Activated T-helper 2 cell treated with anti-CD3 and anti-CD28 coated beads, Interferon-gamma antibody, Interleukin-2, Interleukin-4, amounts not matched to agents 10 μg/mL and 5 μg/mL and 100 μg/mL, durations not matched to agents 14 hours and 24 hours and 36 hours (primary cell): ENCODE measurements around the gene ZNF503. TPM values are rescaled to one million over a fixed set of nuclear protein-coding genes. Genes with fewer than 3 reads are reported as not detected.

Experiments used
- DNase-seq: peaks from one replicate; pipeline ENCODE4 v3.0.0; 2021; ENCODE audit warnings: low spot score
- H3K27ac Mint-ChIP-seq: one replicate; pipeline ENCODE4 v1.8.0; 2021; ENCODE audit warnings: mixed read lengths
- H3K27me3 Mint-ChIP-seq: one replicate; pipeline ENCODE4 v1.8.0; 2021; ENCODE audit warnings: low read depth, mixed read lengths
- H3K36me3 Mint-ChIP-seq: one replicate; pipeline ENCODE4 v1.8.0; 2021; ENCODE audit warnings: low read depth, mixed read lengths
- H3K4me1 Mint-ChIP-seq: one replicate; pipeline ENCODE4 v1.8.0; 2021; ENCODE audit warnings: low read depth, mixed read lengths
- H3K4me3 Mint-ChIP-seq: one replicate; pipeline ENCODE4 v1.8.0; 2021; ENCODE audit warnings: low read depth, mild to moderate bottlenecking, moderate library complexity, mixed read lengths
- H3K9me3 Mint-ChIP-seq: one replicate; pipeline ENCODE4 v1.8.0; 2021; ENCODE audit warnings: mixed read lengths
- intact Hi-C: fragments of 100-400 bp; cut with micrococcal nuclease; formaldehyde crosslinking; loops from one replicate; pipeline ENCODE4 v1.15.1; 2023
- total RNA-seq: library from RNA; stranded (reverse); gene quantifications from 2 replicates; pipeline ENCODE4 v1.2.3, GENCODE V29; 2022

Gene ZNF503
- total RNA-seq, 1 donor from 2014 or later = 0.34 TPM

DNA sequence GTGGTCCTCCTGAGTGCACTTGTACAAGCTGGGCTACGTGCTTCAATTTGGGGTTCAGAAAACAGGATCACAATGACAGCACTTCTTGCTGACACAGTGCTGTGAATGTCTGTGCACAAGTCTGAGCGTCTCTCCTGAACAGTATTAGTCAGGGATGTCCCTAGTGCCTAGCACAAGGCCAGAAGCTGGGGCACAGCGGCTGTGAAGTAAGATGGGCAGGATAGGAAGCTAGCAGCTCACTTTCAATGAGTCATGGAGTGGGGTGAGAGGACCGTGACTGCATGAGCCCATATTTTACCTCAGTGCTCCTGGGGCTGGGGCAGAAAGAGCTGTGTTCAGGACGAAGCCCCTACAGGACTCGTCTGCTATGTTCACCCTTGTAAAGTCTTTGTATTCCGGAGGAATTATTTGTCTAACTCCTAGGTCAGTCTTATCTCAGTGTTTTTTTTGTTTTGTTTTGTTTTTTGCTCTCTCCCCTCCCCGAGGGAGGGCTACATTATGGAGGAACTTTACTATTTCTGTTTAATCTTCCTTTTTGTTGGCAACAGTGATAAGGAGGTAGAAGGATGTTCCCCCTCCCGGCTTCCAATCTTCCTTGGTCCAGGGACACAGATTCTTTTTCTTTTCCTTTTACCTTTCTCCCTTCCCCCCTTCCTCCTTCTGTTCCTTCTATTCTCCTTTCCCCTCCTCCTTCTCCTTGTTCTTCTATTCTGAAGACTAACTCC lies 27.0 kb upstream of the ZNF503 start:
- no peak overlapping the region for H3K27ac Mint-ChIP-seq
- intact Hi-C loops = no loop called here

DNA sequence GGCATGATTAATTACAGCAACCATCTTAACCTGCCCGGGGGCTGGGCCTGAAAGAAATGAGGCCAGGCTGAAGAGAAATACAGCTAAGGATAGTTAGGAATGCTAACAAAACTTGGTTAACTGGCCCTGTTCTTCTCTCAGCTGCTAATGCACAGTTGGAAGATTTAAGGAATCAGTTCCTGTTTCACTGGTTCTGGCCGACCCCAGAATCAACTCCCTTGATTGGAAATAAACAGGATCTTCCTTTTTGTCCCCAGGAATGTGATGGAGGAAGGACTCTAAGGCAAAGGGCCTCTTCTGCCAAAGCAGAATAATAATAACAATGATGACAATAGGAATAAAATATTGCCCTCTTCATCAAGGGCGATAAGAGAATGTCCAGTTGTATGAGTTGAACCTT lies 26.4 kb upstream of the ZNF503 start:
- no peak for DNase-seq
- Mint-ChIP-seq H3K4me1 (peaks cover 2% of the 10 kb centered on the region), H3K4me3 (no peak overlapping the region), H3K9me3 (no peaks in the 10 kb centered on the region), H3K36me3 (no peaks in the 10 kb centered on the region), H3K27ac (no peak overlapping the region), H3K27me3 (peaks cover 38% of the 10 kb centered on the region)
- intact Hi-C loops = no loop called here

More for the DNA sequence above, 27.0 kb upstream of the ZNF503 start:
- DNase-seq = no peak
- H3K9me3 Mint-ChIP-seq = no peaks in the 10 kb centered on the region
- peaks cover 2% of the 10 kb centered on the region for H3K4me1 Mint-ChIP-seq
- H3K27me3 Mint-ChIP-seq = peaks cover 44% of the 10 kb centered on the region
- H3K36me3 Mint-ChIP-seq = no peaks in the 10 kb centered on the region
- no peak overlapping the region for H3K4me3 Mint-ChIP-seq

DNA sequence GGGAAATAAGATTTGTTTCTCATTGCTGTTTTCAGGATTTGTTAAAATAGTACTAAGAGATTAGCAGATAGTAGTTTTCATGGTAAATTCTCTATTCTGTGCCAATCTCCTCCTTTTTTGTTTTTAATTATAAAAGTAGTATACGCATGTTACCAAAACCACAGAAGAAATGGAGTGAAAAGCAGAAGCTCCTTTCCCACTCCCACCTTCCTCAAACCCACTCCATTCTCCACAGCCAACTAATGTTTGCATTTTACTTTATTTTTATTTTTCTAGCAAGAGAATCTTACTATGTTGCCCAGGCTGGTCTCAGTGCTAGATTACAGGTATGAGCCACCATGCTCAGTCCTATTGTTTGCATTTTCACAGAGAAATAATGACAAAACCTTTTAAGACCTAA lies 25.3 kb upstream of the ZNF503 start:
- no peak for DNase-seq
- Mint-ChIP-seq H3K4me1 (peaks cover under 1% of the 10 kb centered on the region), H3K27me3 (peaks cover 29% of the 10 kb centered on the region), H3K36me3 (no peaks in the 10 kb centered on the region), H3K27ac (no peak overlapping the region), H3K9me3 (no peaks in the 10 kb centered on the region), H3K4me3 (no peak overlapping the region)
- intact Hi-C loops = no loop called here

DNA sequence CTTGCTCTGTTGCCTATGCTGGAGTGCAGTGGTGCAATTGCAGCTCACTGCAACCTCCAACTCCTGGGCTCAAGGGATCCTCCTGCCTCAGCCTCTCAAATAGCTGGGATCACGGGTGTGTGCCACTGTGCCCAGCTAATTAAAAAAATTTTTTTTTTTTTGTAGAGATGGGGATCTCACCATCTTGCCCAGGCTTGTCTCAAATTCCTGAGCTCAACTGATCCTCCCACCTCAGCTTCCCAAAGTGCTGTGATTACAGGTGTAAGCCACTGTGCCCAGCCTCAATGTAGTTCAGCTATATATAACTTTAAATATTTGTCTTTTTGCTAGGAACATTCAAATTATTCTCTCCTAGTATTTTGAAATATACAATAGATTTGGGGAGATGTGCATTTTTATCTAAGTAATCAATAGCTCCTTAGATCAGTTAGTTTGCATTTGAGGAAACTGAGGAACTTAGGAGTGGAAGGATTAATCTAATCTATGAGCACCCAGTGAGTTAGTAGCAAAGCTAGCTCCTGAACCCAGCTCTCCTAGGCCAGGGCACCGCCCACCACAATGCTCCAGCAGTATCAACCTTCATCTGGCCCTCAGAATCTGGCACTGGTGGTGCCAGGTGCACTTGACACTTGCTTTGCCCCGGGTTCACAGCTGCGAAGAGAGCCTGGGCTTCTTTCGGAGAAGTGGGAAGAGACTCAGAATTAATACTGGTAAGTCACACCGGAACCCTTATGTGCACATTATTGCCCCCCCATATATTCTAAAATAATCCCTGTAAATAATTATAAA lies 23.9 kb upstream of the ZNF503 start:
- intact Hi-C loops = no loop called here
- Mint-ChIP-seq H3K36me3 (no peaks in the 10 kb centered on the region), H3K27ac (no peak overlapping the region), H3K9me3 (no peaks in the 10 kb centered on the region), H3K4me3 (no peak overlapping the region), H3K27me3 (peaks cover 23% of the 10 kb centered on the region), H3K4me1 (no peaks in the 10 kb centered on the region)
- DNase-seq = no peak

DNA sequence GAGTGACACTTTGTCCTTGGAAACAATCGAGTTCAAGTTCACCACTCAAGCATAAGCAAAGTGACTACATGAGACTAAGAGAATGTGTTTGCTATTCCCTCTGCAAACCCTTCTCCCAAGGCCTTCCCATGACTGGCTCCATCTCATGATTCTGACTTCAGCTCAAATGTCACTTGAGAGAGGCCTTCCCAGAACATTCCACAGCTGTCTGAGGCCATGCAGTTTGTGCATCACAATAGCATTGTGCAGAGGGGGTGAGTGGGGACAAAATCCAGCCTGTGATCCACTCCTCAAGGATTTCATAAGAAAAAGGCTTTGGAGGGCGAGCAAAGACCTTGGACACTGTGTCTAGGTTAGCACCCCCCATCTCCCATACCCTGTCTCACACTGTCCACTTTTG lies 23.0 kb upstream of the ZNF503 start:
- Mint-ChIP-seq H3K4me3 (no peak overlapping the region), H3K4me1 (no peaks in the 10 kb centered on the region), H3K27me3 (peaks cover 14% of the 10 kb centered on the region), H3K9me3 (no peaks in the 10 kb centered on the region), H3K36me3 (no peaks in the 10 kb centered on the region), H3K27ac (no peak overlapping the region)
- no peak for DNase-seq
- intact Hi-C loops = no loop called here

DNA sequence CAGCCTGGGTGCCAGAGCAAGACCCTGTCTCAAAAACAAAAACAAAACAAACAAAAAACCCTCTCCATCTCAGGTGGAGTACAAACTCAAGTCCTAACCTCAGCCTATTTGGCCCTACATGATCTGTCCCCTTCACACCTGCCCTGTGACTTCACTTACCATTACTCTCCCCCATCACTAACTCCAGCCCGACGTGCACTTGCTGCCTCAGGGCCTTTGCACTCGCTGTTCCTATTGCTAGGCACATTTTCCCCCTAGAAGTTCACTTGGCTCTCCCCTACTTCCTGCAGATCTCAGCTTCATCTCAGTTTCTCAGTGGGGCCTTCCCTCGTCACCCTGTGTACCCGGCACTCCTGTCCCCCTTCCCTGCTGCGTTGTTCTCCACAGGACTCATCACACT lies 21.3 kb upstream of the ZNF503 start:
- Mint-ChIP-seq H3K27ac (no peak overlapping the region), H3K27me3 (peaks cover 3% of the 10 kb centered on the region)
- no peak for DNase-seq

DNA sequence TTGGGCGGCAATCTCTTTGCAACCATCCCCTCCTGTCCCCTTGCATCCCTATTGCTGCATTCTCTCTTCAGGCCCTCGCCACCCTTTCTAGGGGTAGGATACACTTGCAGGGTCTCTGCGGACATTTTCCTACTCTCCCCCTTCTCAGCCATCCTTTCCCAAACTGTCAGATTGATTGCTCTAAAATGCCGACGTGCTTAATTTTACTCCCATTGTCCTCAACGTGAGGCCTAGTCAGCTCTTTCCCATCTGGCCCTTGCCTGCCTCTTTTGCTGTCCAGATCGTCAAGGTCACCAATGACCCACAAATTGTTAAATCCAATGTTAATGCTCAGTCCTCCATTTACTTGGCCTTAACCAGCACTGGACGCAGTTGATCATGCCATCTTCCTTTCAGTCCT lies 17.1 kb upstream of the ZNF503 start:
- Mint-ChIP-seq H3K4me3 (no peak overlapping the region), H3K4me1 (no peaks in the 10 kb centered on the region), H3K36me3 (no peaks in the 10 kb centered on the region), H3K27ac (no peak overlapping the region), H3K9me3 (no peaks in the 10 kb centered on the region), H3K27me3 (peaks cover 11% of the 10 kb centered on the region)
- intact Hi-C loops = no loop called here
- DNase-seq = no peak

More for the DNA sequence above, 21.3 kb upstream of the ZNF503 start:
- intact Hi-C loops = no loop called here
- no peaks in the 10 kb centered on the region for H3K36me3 Mint-ChIP-seq
- no peak overlapping the region for H3K4me3 Mint-ChIP-seq
- no peaks in the 10 kb centered on the region for H3K9me3 Mint-ChIP-seq
- H3K4me1 Mint-ChIP-seq = no peaks in the 10 kb centered on the region

DNA sequence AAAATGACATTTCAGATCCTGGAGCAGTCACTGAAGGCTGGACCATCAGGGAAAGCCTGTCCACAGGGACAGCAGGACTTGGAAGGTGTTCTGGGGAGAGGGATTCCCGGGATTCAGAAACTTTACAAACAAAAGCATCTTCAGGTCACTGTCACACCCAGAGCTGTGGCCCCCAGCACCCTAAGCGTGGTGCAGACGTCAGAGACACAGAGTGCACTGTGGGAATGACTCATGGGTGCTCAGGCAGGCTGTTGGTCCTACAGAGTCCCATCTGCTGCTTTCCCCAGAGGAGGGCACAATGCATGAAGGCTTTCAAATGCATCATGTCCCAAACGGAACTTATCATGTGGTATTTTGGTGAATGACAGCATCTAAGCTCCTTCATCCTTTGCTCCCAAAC lies 16.7 kb upstream of the ZNF503 start:
- Mint-ChIP-seq H3K9me3 (no peaks in the 10 kb centered on the region), H3K27me3 (peaks cover 11% of the 10 kb centered on the region), H3K4me1 (no peaks in the 10 kb centered on the region), H3K27ac (no peak overlapping the region), H3K4me3 (no peak overlapping the region), H3K36me3 (no peaks in the 10 kb centered on the region)
- DNase-seq = no peak
- intact Hi-C loops = no loop called here

DNA sequence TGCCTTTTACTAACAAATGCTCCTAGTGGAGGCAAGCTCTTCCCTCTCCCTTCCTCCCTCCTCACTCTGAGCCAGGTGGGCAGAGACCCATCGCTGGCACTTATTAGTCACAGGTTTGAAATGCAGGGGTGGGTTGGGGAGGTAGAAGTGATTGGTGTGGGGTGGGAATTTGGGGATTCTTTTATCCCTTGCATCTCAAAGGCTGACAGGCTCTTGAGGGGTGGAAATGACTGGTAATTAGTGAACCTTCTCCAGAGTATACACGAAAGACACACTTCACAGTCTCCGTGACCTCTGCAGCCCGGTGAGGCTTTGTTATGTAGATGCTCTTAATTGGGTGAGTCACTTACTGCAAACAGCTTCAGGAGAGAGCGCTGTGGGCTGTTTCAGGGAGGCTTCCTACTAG lies 16.0 kb upstream of the ZNF503 start:
- no peaks in the 10 kb centered on the region for H3K9me3 Mint-ChIP-seq
- intact Hi-C loops = no loop called here
- no peak overlapping the region for H3K27ac Mint-ChIP-seq
- no peak for DNase-seq
- H3K27me3 Mint-ChIP-seq = peaks cover 12% of the 10 kb centered on the region
- H3K4me1 Mint-ChIP-seq = no peaks in the 10 kb centered on the region
- no peaks in the 10 kb centered on the region for H3K36me3 Mint-ChIP-seq
- no peak overlapping the region for H3K4me3 Mint-ChIP-seq

DNA sequence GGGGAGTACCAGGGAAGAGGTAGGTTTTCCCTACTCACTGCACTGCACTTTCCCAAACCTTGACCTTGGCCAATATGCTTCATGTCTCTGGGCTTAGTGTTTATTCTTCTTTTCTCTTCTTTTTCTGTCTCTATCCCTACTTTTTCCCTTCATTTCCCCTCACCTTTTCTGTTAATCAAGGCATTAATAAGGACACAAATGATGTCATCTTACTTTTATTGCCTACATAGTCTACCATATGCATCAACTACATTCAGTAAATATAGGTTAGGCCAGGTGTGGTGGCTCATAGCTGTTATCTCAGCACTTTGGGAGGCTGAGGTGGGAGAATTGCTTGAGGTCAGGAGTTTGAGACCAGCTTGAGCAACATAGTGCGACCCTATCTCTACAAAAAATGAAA lies 13.0 kb upstream of the ZNF503 start:
- H3K4me3 Mint-ChIP-seq = no peak overlapping the region
- H3K4me1 Mint-ChIP-seq = peaks cover 5% of the 10 kb centered on the region
- intact Hi-C loops = no loop called here
- no peak overlapping the region for H3K27ac Mint-ChIP-seq
- H3K36me3 Mint-ChIP-seq = no peaks in the 10 kb centered on the region
- peaks cover 37% of the 10 kb centered on the region for H3K27me3 Mint-ChIP-seq
- H3K9me3 Mint-ChIP-seq = no peaks in the 10 kb centered on the region
- no peak for DNase-seq

DNA sequence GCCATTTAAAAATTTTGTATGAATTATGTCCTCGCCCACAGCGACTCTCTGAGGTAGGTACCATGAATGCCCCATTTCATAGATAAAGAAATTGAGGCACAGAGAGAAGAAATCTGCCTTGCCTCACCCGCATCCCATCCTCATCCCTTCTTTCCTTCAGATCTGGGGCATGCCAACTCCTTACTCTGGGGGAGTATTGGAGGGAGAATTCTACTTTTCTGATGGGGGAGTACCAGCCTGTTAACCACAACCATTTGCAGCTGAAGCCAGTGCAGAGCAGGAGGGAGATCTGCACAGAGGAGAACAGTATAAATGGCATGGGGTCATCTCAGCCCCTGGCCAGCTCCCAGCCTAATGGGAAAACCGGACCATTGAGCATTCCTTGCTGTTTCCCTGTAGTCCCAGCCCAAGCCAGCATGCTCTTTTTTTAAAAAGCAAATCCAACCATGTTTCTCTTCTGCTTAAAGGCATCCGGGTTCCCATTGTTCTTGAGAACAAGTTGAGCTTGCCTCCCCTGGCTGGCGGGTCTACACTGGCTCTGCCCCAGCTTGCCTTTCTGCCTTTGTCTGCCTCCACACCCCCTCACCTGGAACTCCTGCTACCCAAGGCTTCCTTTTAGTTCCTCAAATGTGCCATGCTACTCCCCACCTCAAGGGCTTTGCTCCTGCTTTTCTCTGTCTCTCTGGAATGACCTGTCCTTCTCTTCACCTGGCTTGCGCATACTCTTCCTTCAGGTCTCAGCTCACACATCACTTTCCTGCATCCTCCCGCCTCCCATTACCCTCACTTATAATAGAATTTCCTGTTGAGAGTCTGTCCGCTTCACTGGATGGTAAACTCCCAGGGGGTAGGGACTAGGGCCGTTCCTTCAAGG lies 8.8 kb upstream of the ZNF503 start:
- no peak for DNase-seq
- H3K4me3 Mint-ChIP-seq = peak overlapping the region; percentile 66
- intact Hi-C loops = no loop called here
- H3K27me3 Mint-ChIP-seq = peaks cover 59% of the 10 kb centered on the region
- no peak overlapping the region for H3K27ac Mint-ChIP-seq
- H3K4me1 Mint-ChIP-seq = peaks cover 12% of the 10 kb centered on the region
- H3K36me3 Mint-ChIP-seq = no peaks in the 10 kb centered on the region
- H3K9me3 Mint-ChIP-seq = no peaks in the 10 kb centered on the region

DNA sequence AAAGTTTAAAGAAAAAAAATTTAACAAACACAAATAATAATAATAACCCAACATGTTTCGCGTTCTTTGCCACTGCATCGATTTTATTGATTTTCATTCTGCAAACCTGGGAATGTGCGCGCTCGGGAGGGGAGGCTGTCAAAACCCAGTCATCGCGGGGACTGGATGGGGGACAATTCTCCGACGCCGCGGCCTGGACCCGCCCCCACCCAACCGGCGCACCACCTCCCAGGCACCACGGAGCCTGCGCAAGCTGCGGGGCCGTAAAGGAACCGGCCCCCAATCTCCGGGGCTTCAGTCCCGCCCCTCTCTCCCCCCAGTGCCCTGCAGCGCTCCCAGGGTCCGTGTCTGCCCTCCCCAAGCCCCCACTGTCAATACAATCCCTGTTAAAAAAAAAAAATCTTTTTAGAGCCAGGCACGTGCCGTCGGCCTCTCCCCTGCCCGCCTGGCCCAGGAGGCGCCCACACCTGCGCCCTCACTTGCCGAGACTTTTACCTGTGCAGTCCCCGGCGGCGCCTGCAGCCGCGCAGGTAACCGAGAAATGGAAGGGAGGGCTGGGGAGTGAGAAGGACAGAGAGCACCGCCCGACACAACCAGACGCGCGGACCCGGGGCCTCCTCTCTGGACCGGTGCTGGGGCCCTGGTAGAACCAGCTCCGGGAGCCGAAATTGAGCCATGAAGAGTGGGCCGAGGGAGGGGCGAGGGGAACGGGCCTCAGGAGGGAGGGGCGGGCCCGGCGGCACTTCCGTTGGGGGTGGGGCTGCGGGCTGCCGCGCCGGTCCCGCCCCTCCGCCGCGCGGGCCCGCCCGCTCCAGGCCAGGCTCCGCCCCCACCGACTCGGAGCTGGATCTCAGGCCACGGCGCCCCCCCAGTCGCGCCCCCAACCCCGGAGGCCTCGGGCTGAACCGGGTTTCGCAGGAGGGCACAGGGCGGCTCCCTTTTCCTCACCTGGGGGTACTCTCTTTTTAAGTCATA lies 7.6 kb upstream of the ZNF503 start:
- DNase-seq = no peak
- Mint-ChIP-seq H3K4me1 (peaks cover 12% of the 10 kb centered on the region), H3K9me3 (no peaks in the 10 kb centered on the region), H3K27me3 (peaks cover 62% of the 10 kb centered on the region), H3K4me3 (peak overlapping the region; percentile 66), H3K36me3 (no peaks in the 10 kb centered on the region), H3K27ac (no peak overlapping the region)
- intact Hi-C loops = no loop called here
